WTC11 (cell line): ENCODE data around the gene OPTN. TPM values are rescaled to one million over a fixed set of nuclear protein-coding genes. Genes with fewer than 3 reads are reported as not detected.

ENCODE experiments used
- ATAC-seq: fragments of 200-7000 bp; cut with Tn5 transposase; 2 replicates; pipeline ENCODE4 v1.10.0; 2021; ENCODE audit warnings: mild to moderate bottlenecking, moderate library complexity
- CTCF ChIA-PET: fragments of 300-600 bp; sonication (Branson Sonifier 250); formaldehyde crosslinking; loops from one replicate; lab custom pipeline; 2021; ENCODE audit warnings: antibody characterized with exemption; lab: Charles Lee
- POLR2A ChIA-PET: fragments of 350-600 bp; sonication (Branson Sonifier 250); formaldehyde crosslinking; loops from one replicate; lab custom pipeline; 2021; ENCODE audit warnings: antibody characterized with exemption; lab: Charles Lee
- DNase-seq: peaks from one replicate; pipeline ENCODE4 v3.0.0; 2021; ENCODE audit warnings: low spot score
- H3K27ac Mint-ChIP-seq: 2 replicates; pipeline ENCODE4 v1.8.0; 2021; ENCODE audit warnings: mixed read lengths
- H3K27me3 Mint-ChIP-seq: 2 replicates; pipeline ENCODE4 v1.8.0; 2021; ENCODE audit warnings: low read depth, mild to moderate bottlenecking, moderate library complexity, mixed read lengths
- H3K36me3 Mint-ChIP-seq: 2 replicates; pipeline ENCODE4 v1.8.0; 2021; ENCODE audit warnings: mixed read lengths
- H3K4me1 Mint-ChIP-seq: 2 replicates; pipeline ENCODE4 v1.8.0; 2022; ENCODE audit warnings: mixed read lengths
- H3K4me3 Mint-ChIP-seq: 2 replicates; pipeline ENCODE4 v1.8.0; 2021; ENCODE audit warnings: mild to moderate bottlenecking, moderate library complexity, mixed read lengths
- H3K9me3 Mint-ChIP-seq: 2 replicates; pipeline ENCODE4 v1.8.0; 2021; ENCODE audit warnings: mixed read lengths
- CREM ChIP-seq: sonication (generic); formaldehyde crosslinking; IDR thresholded peaks from 2 replicates; pipeline ENCODE4 v1.8.1; 2022; ENCODE audit warnings: mild to moderate bottlenecking, missing genetic modification reagents, moderate library complexity
- ELF4 ChIP-seq: sonication (generic); formaldehyde crosslinking; IDR thresholded peaks from 2 replicates; pipeline ENCODE4 v1.8.1; 2022; ENCODE audit warnings: low read depth, mild to moderate bottlenecking, moderate library complexity, missing genetic modification reagents
- ESRRA ChIP-seq: sonication (generic); formaldehyde crosslinking; IDR thresholded peaks from 2 replicates; pipeline ENCODE4 v1.8.1; 2022; ENCODE audit warnings: mild to moderate bottlenecking, missing genetic modification reagents, borderline replicate concordance
- FOXJ3 ChIP-seq: sonication (generic); formaldehyde crosslinking; IDR thresholded peaks from 2 replicates; pipeline ENCODE4 v1.9.0; 2021; ENCODE audit warnings: missing genetic modification reagents, mild to moderate bottlenecking, borderline replicate concordance
- IRF2 ChIP-seq: sonication (generic); formaldehyde crosslinking; IDR thresholded peaks from 2 replicates; pipeline ENCODE4 v1.8.0; 2022; ENCODE audit warnings: low read depth, missing genetic modification reagents, borderline replicate concordance
- OVOL2 ChIP-seq: fragments of 250-450 bp; sonication (Bioruptor Pico); IDR thresholded peaks from 2 replicates; pipeline ENCODE4 v1.9.0; 2021; ENCODE audit warnings: mild to moderate bottlenecking, borderline replicate concordance
- RELA ChIP-seq: sonication (generic); formaldehyde crosslinking; IDR thresholded peaks from 2 replicates; pipeline ENCODE4 v1.8.1; 2022; ENCODE audit warnings: missing genetic modification reagents, mild to moderate bottlenecking, borderline replicate concordance
- TCF7 ChIP-seq: sonication (generic); formaldehyde crosslinking; IDR thresholded peaks from 2 replicates; pipeline ENCODE4 v1.8.0; 2022; ENCODE audit warnings: mild to moderate bottlenecking, low read depth, missing genetic modification reagents, moderate library complexity
- TEAD1 ChIP-seq: sonication (generic); formaldehyde crosslinking; IDR thresholded peaks from 2 replicates; pipeline ENCODE4 v1.8.0; 2022; ENCODE audit warnings: mild to moderate bottlenecking, missing genetic modification reagents
- ZNF121 ChIP-seq: sonication (generic); formaldehyde crosslinking; IDR thresholded peaks from 2 replicates; pipeline ENCODE4 v1.8.0; 2023; ENCODE audit warnings: missing genetic modification reagents
- ZNF219 ChIP-seq: sonication (generic); formaldehyde crosslinking; IDR thresholded peaks from 2 replicates; pipeline ENCODE4 v1.8.0; 2023; ENCODE audit warnings: missing genetic modification reagents, mild to moderate bottlenecking, borderline replicate concordance
- total RNA-seq: library from RNA; stranded (reverse); gene quantifications from 3 replicates; pipeline ENCODE4 v1.2.3, GENCODE V29; 2021
- TF ChIP-seq, protein P1 (sequence below): fragments of 250-450 bp; sonication (Bioruptor Pico); IDR thresholded peaks from 2 replicates; pipeline ENCODE4 v1.9.0; 2021; ENCODE audit warnings: mild to moderate bottlenecking
- TF ChIP-seq, protein P2 (sequence below): sonication (generic); formaldehyde crosslinking; IDR thresholded peaks from 2 replicates; pipeline ENCODE4 v1.8.0; 2022; ENCODE audit warnings: mild to moderate bottlenecking, missing genetic modification reagents
- TF ChIP-seq, protein P3 (sequence below): sonication (generic); formaldehyde crosslinking; IDR thresholded peaks from 2 replicates; pipeline ENCODE4 v1.8.1; 2022; ENCODE audit warnings: mild to moderate bottlenecking, missing genetic modification reagents, moderate library complexity, borderline replicate concordance
- TF ChIP-seq, protein P4 (sequence below): sonication (generic); formaldehyde crosslinking; IDR thresholded peaks from 2 replicates; pipeline ENCODE4 v1.8.1; 2022; ENCODE audit warnings: low read depth, missing genetic modification reagents, borderline replicate concordance
- TF ChIP-seq, protein P5 (sequence below): sonication (generic); formaldehyde crosslinking; IDR thresholded peaks from 2 replicates; pipeline ENCODE4 v1.8.0; 2022; ENCODE audit warnings: missing genetic modification reagents
- TF ChIP-seq, protein P6 (sequence below): sonication (generic); formaldehyde crosslinking; IDR thresholded peaks from 2 replicates; pipeline ENCODE4 v1.8.1; 2022; ENCODE audit warnings: low read depth, mild to moderate bottlenecking, moderate library complexity, missing genetic modification reagents, borderline replicate concordance
- TF ChIP-seq, protein P7 (sequence below): sonication (generic); formaldehyde crosslinking; IDR thresholded peaks from 2 replicates; pipeline ENCODE4 v1.8.1; 2023; ENCODE audit warnings: mild to moderate bottlenecking, missing genetic modification reagents, moderate library complexity
- TF ChIP-seq, protein P8 (sequence below): sonication (generic); formaldehyde crosslinking; IDR thresholded peaks from 2 replicates; pipeline ENCODE4 v1.8.1; 2023; ENCODE audit warnings: mild to moderate bottlenecking, missing genetic modification reagents, moderate library complexity
- TF ChIP-seq, protein P9 (sequence below): fragments of 200-600 bp; IDR thresholded peaks from 2 replicates; pipeline ENCODE4 v1.8.0; 2022; ENCODE audit warnings: antibody characterized with exemption

Gene OPTN
- total RNA-seq, 1 experiment from 2014 or later = 44.3 TPM

DNA sequence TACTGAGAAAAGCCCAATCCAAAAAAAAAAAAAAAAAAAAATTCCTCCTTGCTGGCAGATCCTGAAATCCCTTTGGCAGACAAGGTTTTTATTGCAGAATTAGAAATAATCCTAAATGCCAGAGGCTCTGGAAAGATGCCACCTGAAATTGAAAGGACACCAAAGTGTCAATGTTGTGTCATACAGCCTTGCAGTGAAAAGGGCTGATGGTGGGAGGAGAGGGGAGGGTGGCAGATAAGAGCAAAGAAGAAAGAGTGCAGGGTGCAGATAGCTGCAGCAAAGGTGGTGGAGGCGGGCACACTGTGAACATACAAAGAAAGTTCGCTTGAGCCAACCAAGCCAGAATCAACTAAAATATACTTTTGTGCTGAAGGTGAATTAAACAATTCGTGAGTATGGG lies 8.2 kb upstream of the OPTN start:
- no peaks in the 10 kb centered on the region for H3K27me3 Mint-ChIP-seq
- H3K27ac Mint-ChIP-seq = no peak overlapping the region
- H3K36me3 Mint-ChIP-seq = peaks cover 24% of the 10 kb centered on the region
- H3K4me1 Mint-ChIP-seq = no peaks in the 10 kb centered on the region
- ATAC-seq = no peak
- H3K4me3 Mint-ChIP-seq = no peak overlapping the region
- POLR2A ChIA-PET = no interaction called here
- H3K9me3 Mint-ChIP-seq = peaks cover 30% of the 10 kb centered on the region
- no peak for DNase-seq
- TF ChIP-seq TEAD1 (CRISPR knock-in tag) (no peak), OVOL2 (CRISPR knock-in tag) (no peak), TCF7 (CRISPR knock-in tag) (no peak), CREM (CRISPR knock-in tag) (no peak), ZNF219 (CRISPR knock-in tag) (no peak), IRF2 (CRISPR knock-in tag) (no peak), RELA (no peak)
- TF ChIP-seq, protein P1, sequence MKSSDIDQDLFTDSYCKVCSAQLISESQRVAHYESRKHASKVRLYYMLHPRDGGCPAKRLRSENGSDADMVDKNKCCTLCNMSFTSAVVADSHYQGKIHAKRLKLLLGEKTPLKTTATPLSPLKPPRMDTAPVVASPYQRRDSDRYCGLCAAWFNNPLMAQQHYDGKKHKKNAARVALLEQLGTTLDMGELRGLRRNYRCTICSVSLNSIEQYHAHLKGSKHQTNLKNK (CRISPR knock-in tag) = no peak
- TF ChIP-seq, protein P2, sequence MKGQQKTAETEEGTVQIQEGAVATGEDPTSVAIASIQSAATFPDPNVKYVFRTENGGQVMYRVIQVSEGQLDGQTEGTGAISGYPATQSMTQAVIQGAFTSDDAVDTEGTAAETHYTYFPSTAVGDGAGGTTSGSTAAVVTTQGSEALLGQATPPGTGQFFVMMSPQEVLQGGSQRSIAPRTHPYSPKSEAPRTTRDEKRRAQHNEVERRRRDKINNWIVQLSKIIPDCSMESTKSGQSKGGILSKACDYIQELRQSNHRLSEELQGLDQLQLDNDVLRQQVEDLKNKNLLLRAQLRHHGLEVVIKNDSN (CRISPR knock-in tag) = no peak
- TF ChIP-seq, protein P3, sequence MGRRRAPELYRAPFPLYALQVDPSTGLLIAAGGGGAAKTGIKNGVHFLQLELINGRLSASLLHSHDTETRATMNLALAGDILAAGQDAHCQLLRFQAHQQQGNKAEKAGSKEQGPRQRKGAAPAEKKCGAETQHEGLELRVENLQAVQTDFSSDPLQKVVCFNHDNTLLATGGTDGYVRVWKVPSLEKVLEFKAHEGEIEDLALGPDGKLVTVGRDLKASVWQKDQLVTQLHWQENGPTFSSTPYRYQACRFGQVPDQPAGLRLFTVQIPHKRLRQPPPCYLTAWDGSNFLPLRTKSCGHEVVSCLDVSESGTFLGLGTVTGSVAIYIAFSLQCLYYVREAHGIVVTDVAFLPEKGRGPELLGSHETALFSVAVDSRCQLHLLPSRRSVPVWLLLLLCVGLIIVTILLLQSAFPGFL (CRISPR knock-in tag) = no peak
- TF ChIP-seq, protein P4, sequence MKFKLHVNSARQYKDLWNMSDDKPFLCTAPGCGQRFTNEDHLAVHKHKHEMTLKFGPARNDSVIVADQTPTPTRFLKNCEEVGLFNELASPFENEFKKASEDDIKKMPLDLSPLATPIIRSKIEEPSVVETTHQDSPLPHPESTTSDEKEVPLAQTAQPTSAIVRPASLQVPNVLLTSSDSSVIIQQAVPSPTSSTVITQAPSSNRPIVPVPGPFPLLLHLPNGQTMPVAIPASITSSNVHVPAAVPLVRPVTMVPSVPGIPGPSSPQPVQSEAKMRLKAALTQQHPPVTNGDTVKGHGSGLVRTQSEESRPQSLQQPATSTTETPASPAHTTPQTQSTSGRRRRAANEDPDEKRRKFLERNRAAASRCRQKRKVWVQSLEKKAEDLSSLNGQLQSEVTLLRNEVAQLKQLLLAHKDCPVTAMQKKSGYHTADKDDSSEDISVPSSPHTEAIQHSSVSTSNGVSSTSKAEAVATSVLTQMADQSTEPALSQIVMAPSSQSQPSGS = no peak
- CTCF ChIA-PET = interaction anchor here (0.8 kb wide), 1 partner anchor 9 kb away, joined by 3 read pairs; no protein-coding TSS in a partner anchor

DNA sequence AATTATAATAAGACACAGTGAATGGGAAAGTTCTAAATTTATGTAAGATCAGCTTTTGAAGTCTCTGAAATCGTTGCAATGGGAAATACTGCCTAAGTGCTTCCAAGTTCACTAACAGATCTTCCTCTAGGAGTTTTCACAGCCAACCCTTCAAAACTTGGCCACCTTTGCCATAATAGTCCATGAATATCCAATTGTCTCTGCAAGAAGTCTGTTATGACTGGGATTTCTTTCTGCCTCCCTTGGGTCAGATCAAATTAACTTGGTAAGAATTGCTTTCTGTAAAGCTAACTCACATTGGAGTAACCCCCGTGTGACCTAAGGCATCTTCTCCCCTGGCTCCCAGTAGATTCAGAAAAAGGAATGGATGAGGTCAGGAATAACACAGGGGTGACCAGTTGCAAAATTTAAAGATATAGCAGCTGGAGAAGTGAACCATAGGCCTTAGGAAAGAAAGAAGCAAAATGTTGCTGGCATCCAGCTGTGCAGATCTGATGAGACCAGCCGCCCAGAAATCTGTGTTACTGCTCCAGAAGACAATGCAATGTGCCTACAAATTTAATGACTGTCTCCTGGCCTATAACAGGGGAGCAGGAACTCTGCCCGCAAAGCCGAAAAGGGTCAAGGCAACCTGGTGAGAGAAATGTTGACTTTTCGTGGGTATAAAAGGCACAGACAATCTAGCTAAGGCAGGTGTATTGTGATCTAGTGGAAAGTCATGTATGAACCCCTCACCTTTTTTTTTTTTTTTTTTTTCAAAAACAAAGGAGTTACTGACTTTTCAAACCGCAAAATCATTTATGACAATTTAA lies 7.5 kb upstream of the OPTN start:
- ATAC-seq (no peak), DNase-seq (no peak)
- CTCF ChIA-PET = interaction anchor here (0.7 to 0.8 kb wide), 2 partner anchors 10 to 494 kb away, joined by 3 read pairs; partner anchors contain the start of gene PRPF18
- H3K4me1 Mint-ChIP-seq = no peaks in the 10 kb centered on the region
- H3K27me3 Mint-ChIP-seq = no peaks in the 10 kb centered on the region
- no peak overlapping the region for H3K4me3 Mint-ChIP-seq
- POLR2A ChIA-PET = interaction anchor here (0.6 kb wide), 1 partner anchor 206 kb away, joined by 3 read pairs; no protein-coding TSS in a partner anchor
- H3K9me3 Mint-ChIP-seq = peaks cover 30% of the 10 kb centered on the region
- peaks cover 21% of the 10 kb centered on the region for H3K36me3 Mint-ChIP-seq
- no peak overlapping the region; the same call in 1 of the 2 replicates for H3K27ac Mint-ChIP-seq
- TF ChIP-seq ELF4 (CRISPR knock-in tag) (no peak), FOXJ3 (CRISPR knock-in tag) (no peak), ESRRA (no peak), ZNF121 (CRISPR knock-in tag) (no peak)
- TF ChIP-seq, protein P5, sequence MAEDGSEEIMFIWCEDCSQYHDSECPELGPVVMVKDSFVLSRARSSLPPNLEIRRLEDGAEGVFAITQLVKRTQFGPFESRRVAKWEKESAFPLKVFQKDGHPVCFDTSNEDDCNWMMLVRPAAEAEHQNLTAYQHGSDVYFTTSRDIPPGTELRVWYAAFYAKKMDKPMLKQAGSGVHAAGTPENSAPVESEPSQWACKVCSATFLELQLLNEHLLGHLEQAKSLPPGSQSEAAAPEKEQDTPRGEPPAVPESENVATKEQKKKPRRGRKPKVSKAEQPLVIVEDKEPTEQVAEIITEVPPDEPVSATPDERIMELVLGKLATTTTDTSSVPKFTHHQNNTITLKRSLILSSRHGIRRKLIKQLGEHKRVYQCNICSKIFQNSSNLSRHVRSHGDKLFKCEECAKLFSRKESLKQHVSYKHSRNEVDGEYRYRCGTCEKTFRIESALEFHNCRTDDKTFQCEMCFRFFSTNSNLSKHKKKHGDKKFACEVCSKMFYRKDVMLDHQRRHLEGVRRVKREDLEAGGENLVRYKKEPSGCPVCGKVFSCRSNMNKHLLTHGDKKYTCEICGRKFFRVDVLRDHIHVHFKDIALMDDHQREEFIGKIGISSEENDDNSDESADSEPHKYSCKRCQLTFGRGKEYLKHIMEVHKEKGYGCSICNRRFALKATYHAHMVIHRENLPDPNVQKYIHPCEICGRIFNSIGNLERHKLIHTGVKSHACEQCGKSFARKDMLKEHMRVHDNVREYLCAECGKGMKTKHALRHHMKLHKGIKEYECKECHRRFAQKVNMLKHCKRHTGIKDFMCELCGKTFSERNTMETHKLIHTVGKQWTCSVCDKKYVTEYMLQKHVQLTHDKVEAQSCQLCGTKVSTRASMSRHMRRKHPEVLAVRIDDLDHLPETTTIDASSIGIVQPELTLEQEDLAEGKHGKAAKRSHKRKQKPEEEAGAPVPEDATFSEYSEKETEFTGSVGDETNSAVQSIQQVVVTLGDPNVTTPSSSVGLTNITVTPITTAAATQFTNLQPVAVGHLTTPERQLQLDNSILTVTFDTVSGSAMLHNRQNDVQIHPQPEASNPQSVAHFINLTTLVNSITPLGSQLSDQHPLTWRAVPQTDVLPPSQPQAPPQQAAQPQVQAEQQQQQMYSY (CRISPR knock-in tag) = no peak
- TF ChIP-seq, protein P6, sequence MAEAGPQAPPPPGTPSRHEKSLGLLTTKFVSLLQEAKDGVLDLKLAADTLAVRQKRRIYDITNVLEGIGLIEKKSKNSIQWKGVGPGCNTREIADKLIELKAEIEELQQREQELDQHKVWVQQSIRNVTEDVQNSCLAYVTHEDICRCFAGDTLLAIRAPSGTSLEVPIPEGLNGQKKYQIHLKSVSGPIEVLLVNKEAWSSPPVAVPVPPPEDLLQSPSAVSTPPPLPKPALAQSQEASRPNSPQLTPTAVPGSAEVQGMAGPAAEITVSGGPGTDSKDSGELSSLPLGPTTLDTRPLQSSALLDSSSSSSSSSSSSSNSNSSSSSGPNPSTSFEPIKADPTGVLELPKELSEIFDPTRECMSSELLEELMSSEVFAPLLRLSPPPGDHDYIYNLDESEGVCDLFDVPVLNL = no peak
- TF ChIP-seq, protein P7, sequence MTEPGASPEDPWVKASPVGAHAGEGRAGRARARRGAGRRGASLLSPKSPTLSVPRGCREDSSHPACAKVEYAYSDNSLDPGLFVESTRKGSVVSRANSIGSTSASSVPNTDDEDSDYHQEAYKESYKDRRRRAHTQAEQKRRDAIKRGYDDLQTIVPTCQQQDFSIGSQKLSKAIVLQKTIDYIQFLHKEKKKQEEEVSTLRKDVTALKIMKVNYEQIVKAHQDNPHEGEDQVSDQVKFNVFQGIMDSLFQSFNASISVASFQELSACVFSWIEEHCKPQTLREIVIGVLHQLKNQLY = no peak
- TF ChIP-seq, protein P8, sequence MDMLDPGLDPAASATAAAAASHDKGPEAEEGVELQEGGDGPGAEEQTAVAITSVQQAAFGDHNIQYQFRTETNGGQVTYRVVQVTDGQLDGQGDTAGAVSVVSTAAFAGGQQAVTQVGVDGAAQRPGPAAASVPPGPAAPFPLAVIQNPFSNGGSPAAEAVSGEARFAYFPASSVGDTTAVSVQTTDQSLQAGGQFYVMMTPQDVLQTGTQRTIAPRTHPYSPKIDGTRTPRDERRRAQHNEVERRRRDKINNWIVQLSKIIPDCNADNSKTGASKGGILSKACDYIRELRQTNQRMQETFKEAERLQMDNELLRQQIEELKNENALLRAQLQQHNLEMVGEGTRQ = no peak
- TF ChIP-seq, protein P9, sequence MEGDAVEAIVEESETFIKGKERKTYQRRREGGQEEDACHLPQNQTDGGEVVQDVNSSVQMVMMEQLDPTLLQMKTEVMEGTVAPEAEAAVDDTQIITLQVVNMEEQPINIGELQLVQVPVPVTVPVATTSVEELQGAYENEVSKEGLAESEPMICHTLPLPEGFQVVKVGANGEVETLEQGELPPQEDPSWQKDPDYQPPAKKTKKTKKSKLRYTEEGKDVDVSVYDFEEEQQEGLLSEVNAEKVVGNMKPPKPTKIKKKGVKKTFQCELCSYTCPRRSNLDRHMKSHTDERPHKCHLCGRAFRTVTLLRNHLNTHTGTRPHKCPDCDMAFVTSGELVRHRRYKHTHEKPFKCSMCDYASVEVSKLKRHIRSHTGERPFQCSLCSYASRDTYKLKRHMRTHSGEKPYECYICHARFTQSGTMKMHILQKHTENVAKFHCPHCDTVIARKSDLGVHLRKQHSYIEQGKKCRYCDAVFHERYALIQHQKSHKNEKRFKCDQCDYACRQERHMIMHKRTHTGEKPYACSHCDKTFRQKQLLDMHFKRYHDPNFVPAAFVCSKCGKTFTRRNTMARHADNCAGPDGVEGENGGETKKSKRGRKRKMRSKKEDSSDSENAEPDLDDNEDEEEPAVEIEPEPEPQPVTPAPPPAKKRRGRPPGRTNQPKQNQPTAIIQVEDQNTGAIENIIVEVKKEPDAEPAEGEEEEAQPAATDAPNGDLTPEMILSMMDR = no peak
